Fibroblast of skin of abdomen (primary cell): ENCODE measurements around the gene ZNF490.

Experiments used
- DNase-seq: peaks from one replicate; pipeline ENCODE4 v3.0.0-alpha.2; 2013

Gene ZNF490

DNA sequence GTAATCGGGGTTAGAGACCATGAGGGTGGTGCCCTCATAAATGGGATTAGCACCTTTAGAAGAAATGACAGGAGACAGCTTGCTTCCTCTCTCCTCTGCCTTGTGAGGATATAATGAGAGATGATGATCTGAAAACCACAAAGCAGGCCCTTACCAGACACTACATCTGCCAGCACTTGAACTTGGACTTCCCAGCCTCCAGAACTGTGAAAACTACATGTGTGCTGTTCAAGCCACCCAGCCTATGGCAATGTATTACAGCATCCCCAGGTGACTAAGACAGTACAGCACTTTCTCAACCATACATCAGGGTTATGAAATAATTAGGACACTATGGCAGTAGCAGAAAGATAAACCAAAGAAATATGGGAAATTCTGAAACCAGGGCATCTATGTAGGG, 66.8 kb downstream of the ZNF490 start:
- no peak for DNase-seq
